ENCODE measurements around the gene LDLRAD4. TPM values are rescaled to one million over a fixed set of nuclear protein-coding genes. Genes with fewer than 3 reads are reported as not detected.

LDLRAD4 gene
- total RNA-seq, 1 donor from 2014 or later = 20.4 TPM

DNA sequence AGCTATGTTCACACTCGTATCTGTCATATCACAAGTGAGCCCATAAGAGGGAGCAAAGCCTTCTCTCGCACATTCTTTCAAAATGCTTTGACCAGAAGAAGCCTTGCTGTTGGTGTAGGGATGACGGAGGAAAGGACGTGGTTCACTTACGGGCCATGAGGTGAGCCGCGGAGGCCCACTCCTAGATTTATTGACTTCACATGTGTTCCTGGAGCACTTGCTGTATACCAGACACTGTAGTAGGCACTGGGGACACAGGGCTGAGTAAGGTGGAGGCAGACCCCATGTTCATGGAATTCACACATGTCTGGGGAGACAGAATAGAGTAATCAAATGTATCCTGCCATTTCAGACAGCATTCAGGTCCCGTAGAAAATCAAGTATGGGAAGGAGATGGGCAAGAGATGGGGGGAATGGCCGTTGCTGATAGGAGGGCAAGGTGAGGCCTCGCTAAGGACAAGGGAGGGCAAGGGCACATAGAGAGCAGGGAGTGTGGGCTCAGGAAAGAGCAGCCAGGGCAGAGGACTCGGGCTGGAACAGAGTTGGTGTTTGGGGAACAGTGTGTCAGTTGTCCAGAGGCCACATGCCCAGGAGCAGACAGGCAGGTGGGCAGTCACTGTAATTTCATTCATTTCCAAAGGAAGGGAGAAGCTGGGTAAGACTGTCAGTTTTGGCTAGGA lies 182.2 kb downstream of the LDLRAD4 start:
- TF ChIP-seq, protein P1, sequence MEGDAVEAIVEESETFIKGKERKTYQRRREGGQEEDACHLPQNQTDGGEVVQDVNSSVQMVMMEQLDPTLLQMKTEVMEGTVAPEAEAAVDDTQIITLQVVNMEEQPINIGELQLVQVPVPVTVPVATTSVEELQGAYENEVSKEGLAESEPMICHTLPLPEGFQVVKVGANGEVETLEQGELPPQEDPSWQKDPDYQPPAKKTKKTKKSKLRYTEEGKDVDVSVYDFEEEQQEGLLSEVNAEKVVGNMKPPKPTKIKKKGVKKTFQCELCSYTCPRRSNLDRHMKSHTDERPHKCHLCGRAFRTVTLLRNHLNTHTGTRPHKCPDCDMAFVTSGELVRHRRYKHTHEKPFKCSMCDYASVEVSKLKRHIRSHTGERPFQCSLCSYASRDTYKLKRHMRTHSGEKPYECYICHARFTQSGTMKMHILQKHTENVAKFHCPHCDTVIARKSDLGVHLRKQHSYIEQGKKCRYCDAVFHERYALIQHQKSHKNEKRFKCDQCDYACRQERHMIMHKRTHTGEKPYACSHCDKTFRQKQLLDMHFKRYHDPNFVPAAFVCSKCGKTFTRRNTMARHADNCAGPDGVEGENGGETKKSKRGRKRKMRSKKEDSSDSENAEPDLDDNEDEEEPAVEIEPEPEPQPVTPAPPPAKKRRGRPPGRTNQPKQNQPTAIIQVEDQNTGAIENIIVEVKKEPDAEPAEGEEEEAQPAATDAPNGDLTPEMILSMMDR (IDR thresholded peaks at IDR 0.05) = no peak
- no peaks in the 10 kb centered on the region for H3K36me3 Mint-ChIP-seq (ENCODE audit: unreplicated experiment)
- peak; percentile 57 for DNase-seq (ENCODE audit: extremely low spot score, unreplicated experiment)
- H3K9me3 Mint-ChIP-seq (ENCODE audit: unreplicated experiment) = no peaks in the 10 kb centered on the region
- no peak overlapping the region for H3K4me3 Mint-ChIP-seq (ENCODE audit: unreplicated experiment)
- no peaks in the 10 kb centered on the region for H3K27me3 Mint-ChIP-seq (ENCODE audit: unreplicated experiment)
- no peaks in the 10 kb centered on the region for H3K4me1 Mint-ChIP-seq (ENCODE audit: unreplicated experiment)
- no peak overlapping the region for H3K27ac Mint-ChIP-seq (ENCODE audit: unreplicated experiment)

DNA sequence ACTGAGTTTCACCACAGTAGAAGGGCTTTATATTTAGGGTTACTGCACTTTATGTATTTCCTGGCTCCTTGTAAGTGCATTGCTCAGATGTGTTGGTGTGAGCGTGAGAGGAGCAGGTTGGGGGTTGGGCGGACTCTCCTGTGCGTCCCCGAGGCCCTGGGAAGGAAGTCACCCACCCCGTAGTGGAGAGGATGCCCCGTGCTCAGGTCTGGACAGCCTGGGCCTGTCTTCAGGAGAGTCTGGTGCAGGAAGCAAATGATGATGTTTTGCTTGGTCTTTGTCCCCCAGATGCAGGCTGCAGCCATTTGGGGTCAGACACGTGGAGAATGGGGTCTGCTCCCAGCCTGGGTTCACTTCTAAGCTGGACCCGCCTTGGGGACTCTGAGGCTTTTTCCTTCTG lies 182.8 kb downstream of the LDLRAD4 start:
- Mint-ChIP-seq H3K36me3 (ENCODE audit: unreplicated experiment) (no peaks in the 10 kb centered on the region), H3K4me1 (ENCODE audit: unreplicated experiment) (no peaks in the 10 kb centered on the region), H3K27me3 (ENCODE audit: unreplicated experiment) (no peaks in the 10 kb centered on the region), H3K4me3 (ENCODE audit: unreplicated experiment) (no peak overlapping the region), H3K9me3 (ENCODE audit: unreplicated experiment) (no peaks in the 10 kb centered on the region), H3K27ac (ENCODE audit: unreplicated experiment) (no peak overlapping the region)
- TF ChIP-seq, protein P1 (IDR thresholded peaks at IDR 0.05) = no peak
- DNase-seq (ENCODE audit: extremely low spot score, unreplicated experiment) = peak; percentile 65

DNA sequence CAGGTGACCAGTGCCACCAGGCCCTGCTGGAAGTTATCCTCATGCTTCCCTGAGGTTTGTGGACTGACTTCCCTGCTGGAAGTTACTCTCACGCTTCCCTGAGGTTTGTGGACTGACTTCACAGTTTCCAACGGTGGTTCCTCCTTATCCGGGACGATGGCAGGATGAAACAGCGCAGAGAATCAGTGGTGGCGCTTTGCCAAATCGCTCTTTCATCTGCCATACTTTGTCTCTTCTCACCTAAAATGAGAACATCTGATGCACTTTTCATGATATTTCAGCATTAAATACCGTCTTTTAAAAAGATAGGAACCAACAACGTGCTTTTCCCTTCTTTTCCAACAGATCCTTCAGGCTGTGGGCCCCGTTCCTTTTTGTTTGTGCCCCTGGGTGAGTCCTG lies 183.3 kb downstream of the LDLRAD4 start:
- no peak overlapping the region for H3K4me3 Mint-ChIP-seq (ENCODE audit: unreplicated experiment)
- no peak overlapping the region for H3K27ac Mint-ChIP-seq (ENCODE audit: unreplicated experiment)
- no peaks in the 10 kb centered on the region for H3K36me3 Mint-ChIP-seq (ENCODE audit: unreplicated experiment)
- no peak for DNase-seq (ENCODE audit: extremely low spot score, unreplicated experiment)
- TF ChIP-seq, protein P1 (IDR thresholded peaks at IDR 0.05) = no peak
- no peaks in the 10 kb centered on the region for H3K27me3 Mint-ChIP-seq (ENCODE audit: unreplicated experiment)
- no peaks in the 10 kb centered on the region for H3K9me3 Mint-ChIP-seq (ENCODE audit: unreplicated experiment)
- H3K4me1 Mint-ChIP-seq (ENCODE audit: unreplicated experiment) = no peaks in the 10 kb centered on the region

DNA sequence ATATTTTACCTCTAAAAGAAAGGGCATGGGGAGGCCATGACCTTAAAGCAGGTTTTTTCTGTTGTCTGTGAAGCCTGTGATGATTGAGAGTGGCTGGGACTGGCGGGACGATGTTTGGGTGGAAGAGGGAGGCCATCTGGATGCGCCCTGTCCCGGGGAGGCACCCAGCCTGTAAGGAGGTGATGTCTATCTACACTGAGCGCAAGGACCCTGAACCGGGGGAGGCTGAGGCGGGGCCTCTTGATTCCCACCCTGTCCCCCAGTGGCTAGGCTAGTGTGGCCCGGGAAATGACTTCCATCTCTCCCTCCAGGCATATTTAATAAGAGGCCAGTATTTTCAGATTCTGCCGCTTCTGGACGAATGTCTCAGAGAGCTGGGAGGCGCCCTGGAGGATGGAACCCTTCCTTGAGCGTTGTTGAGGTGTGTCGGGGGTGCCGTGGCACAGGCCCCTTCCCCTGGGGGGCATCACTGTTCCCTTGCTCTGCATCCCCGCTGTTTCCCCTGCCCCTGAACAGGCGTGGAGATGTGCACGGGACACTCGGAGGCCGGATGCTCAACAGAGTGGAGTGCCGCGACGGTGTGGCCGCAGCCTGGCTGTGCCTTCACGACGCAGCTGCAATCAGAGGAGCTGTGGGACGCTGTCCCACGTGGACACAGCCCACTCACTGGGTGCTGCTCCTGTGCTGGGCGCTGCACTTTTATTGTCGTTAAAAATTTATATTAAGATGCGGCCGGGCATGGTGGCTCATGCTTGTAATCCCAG lies 185.4 kb downstream of the LDLRAD4 start:
- Mint-ChIP-seq H3K4me3 (ENCODE audit: unreplicated experiment) (no peak overlapping the region), H3K4me1 (ENCODE audit: unreplicated experiment) (no peaks in the 10 kb centered on the region), H3K9me3 (ENCODE audit: unreplicated experiment) (no peaks in the 10 kb centered on the region), H3K27me3 (ENCODE audit: unreplicated experiment) (no peaks in the 10 kb centered on the region), H3K27ac (ENCODE audit: unreplicated experiment) (no peak overlapping the region), H3K36me3 (ENCODE audit: unreplicated experiment) (no peaks in the 10 kb centered on the region)
- TF ChIP-seq, protein P1 (IDR thresholded peaks at IDR 0.05) = no peak
- DNase-seq (ENCODE audit: extremely low spot score, unreplicated experiment) = peak; percentile 76

DNA sequence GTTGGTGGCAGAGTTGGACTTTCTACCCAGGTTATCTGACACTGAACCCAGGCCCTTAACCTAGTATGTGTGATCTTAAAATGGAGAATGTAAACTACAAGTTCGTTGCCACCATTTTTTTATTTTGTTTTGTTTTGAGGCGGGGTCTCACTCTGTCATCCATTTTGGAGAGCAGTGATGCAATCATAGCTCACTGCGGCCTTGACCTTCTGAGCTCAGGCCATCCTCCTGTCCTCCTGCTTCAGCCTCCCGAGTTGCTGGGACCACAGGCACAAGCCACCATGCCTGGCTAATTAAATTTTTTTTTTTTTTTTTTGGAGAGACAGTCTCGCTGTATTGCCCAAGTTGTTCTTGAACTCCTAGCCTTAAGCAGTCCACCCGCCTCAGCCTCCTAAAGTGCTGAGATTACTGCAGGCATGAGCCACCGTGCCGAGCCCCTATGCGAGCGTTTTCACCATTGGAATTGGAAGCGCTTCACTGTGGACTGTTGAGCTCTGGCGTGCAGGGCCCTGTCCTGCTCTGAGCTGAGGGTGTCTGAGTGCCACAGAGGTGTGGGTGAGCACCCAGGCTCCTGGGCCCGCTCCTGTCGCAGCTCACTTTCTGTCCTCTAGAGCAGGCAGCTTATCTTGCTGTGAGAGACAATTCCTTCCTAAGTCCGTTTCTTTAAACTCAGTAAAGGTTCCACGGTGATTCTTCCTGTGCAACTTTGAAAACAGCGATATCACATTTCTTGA lies 186.9 kb downstream of the LDLRAD4 start:
- Mint-ChIP-seq H3K36me3 (ENCODE audit: unreplicated experiment) (no peaks in the 10 kb centered on the region), H3K27ac (ENCODE audit: unreplicated experiment) (no peak overlapping the region), H3K9me3 (ENCODE audit: unreplicated experiment) (no peaks in the 10 kb centered on the region), H3K4me3 (ENCODE audit: unreplicated experiment) (no peak overlapping the region), H3K27me3 (ENCODE audit: unreplicated experiment) (no peaks in the 10 kb centered on the region), H3K4me1 (ENCODE audit: unreplicated experiment) (no peaks in the 10 kb centered on the region)
- TF ChIP-seq, protein P1 (IDR thresholded peaks at IDR 0.05) = no peak
- no peak for DNase-seq (ENCODE audit: extremely low spot score, unreplicated experiment)
